Right lobe of liver (tissue), 4 donors: ENCODE results near the gene TCP11L1.

Source experiments
- POLR2A ChIP-seq: fragments of 450-650 bp; IDR thresholded peaks from one replicate; pipeline ENCODE4 v1.6.1; 2017; ENCODE audit warnings: antibody characterized with exemption, mild to moderate bottlenecking
- TF ChIP-seq, protein P1 (sequence below), 4 donors: fragments of 200-600 bp in 3 of 4; fragments of 450-650 bp in 1 of 4; IDR thresholded peaks; one replicate each; pipeline versions ENCODE4 v1.5.1 to v1.8.0; 2016 to 2022; ENCODE audit warnings: antibody characterized with exemption in 4 of 4, mild to moderate bottlenecking in 2 of 4
- donor health status: DM: no; HTN: no; CAD: no.
- donor health status: DM: no; HTN: no; CAD: no.
- donor health status: DM: no; HTN: yes; CAD: no.

GRCh38 chr11:33052231-33052630 is 12.9 kb downstream of the TCP11L1 start:
- no peak for TF ChIP-seq POLR2A
- TF ChIP-seq, protein P1, sequence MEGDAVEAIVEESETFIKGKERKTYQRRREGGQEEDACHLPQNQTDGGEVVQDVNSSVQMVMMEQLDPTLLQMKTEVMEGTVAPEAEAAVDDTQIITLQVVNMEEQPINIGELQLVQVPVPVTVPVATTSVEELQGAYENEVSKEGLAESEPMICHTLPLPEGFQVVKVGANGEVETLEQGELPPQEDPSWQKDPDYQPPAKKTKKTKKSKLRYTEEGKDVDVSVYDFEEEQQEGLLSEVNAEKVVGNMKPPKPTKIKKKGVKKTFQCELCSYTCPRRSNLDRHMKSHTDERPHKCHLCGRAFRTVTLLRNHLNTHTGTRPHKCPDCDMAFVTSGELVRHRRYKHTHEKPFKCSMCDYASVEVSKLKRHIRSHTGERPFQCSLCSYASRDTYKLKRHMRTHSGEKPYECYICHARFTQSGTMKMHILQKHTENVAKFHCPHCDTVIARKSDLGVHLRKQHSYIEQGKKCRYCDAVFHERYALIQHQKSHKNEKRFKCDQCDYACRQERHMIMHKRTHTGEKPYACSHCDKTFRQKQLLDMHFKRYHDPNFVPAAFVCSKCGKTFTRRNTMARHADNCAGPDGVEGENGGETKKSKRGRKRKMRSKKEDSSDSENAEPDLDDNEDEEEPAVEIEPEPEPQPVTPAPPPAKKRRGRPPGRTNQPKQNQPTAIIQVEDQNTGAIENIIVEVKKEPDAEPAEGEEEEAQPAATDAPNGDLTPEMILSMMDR (IDR thresholded peaks at IDR 0.05) = no peak
